ENCODE data around the gene SYT6.
"Not testable (repeated sequence)": the region's sequence is repeated elsewhere in the genome, so short reads cannot be mapped to it uniquely, and the experiment has no call there.

SYT6 gene

GRCh38 chr1:114065671-114066070 lies 88.0 kb downstream of the SYT6 start:
- not testable (repeated sequence) for H3K79me2 ChIP-seq; H3K9me3 ChIP-seq (ENCODE audit: control insufficient read depth, low read length); H3K36me3 ChIP-seq (ENCODE audit: control insufficient read depth, insufficient read depth, low read length); H3K27me3 ChIP-seq (ENCODE audit: control insufficient read depth, insufficient read depth, low read length); H3K4me2 ChIP-seq (ENCODE audit: low read length); H2AFZ ChIP-seq; H3K4me1 ChIP-seq; H3K9ac ChIP-seq; H3K27ac ChIP-seq; H3K4me3 ChIP-seq (ENCODE audit: low read depth, low read length)

- TF ChIP-seq, protein P1, sequence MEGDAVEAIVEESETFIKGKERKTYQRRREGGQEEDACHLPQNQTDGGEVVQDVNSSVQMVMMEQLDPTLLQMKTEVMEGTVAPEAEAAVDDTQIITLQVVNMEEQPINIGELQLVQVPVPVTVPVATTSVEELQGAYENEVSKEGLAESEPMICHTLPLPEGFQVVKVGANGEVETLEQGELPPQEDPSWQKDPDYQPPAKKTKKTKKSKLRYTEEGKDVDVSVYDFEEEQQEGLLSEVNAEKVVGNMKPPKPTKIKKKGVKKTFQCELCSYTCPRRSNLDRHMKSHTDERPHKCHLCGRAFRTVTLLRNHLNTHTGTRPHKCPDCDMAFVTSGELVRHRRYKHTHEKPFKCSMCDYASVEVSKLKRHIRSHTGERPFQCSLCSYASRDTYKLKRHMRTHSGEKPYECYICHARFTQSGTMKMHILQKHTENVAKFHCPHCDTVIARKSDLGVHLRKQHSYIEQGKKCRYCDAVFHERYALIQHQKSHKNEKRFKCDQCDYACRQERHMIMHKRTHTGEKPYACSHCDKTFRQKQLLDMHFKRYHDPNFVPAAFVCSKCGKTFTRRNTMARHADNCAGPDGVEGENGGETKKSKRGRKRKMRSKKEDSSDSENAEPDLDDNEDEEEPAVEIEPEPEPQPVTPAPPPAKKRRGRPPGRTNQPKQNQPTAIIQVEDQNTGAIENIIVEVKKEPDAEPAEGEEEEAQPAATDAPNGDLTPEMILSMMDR (IDR thresholded peaks at IDR 0.05), result no peak
- Histone ChIP-seq H3K4me3 (ENCODE audit: low read depth, low read length) (no peak overlapping the region), H3K27me3 (ENCODE audit: control insufficient read depth, insufficient read depth, low read length) (no peaks in the 10 kb centered on the region), H3K4me1 (no peaks in the 10 kb centered on the region), H2AFZ (no peak overlapping the region), H3K36me3 (ENCODE audit: control insufficient read depth, insufficient read depth, low read length) (no peaks in the 10 kb centered on the region), H3K27ac (no peak overlapping the region), H3K9ac (no peak overlapping the region), H3K9me3 (ENCODE audit: control insufficient read depth, low read length) (no peaks in the 10 kb centered on the region), H3K4me2 (ENCODE audit: low read length) (no peak overlapping the region), H3K79me2 (no peaks in the 10 kb centered on the region)
Measured at GRCh38 chr1:114063544-114063943, 90.1 kb downstream of the SYT6 start.

- Histone ChIP-seq H3K9me3 (ENCODE audit: control insufficient read depth, low read length) (no peaks in the 10 kb centered on the region), H3K4me1 (no peaks in the 10 kb centered on the region), H3K27me3 (ENCODE audit: control insufficient read depth, insufficient read depth, low read length) (no peaks in the 10 kb centered on the region), H3K27ac (no peak overlapping the region), H3K79me2 (no peaks in the 10 kb centered on the region), H3K4me2 (ENCODE audit: low read length) (no peak overlapping the region), H3K9ac (no peak overlapping the region), H3K4me3 (ENCODE audit: low read depth, low read length) (no peak overlapping the region), H3K36me3 (ENCODE audit: control insufficient read depth, insufficient read depth, low read length) (no peaks in the 10 kb centered on the region), H2AFZ (no peak overlapping the region)
- TF ChIP-seq, protein P1 (IDR thresholded peaks at IDR 0.05), result no peak
Measured at GRCh38 chr1:114062477-114063099, 91.1 kb downstream of the SYT6 start.

GRCh38 chr1:114061121-114061830 lies 92.4 kb downstream of the SYT6 start:
- H3K9me3 ChIP-seq (ENCODE audit: control insufficient read depth, low read length), result no peaks in the 10 kb centered on the region
- H3K27me3 ChIP-seq (ENCODE audit: control insufficient read depth, insufficient read depth, low read length), result no peaks in the 10 kb centered on the region
- H3K4me2 ChIP-seq (ENCODE audit: low read length), result no peak overlapping the region
- H3K79me2 ChIP-seq, result no peaks in the 10 kb centered on the region
- no peaks in the 10 kb centered on the region for H3K4me1 ChIP-seq
- H3K9ac ChIP-seq, result no peak overlapping the region
- H3K27ac ChIP-seq, result no peak overlapping the region
- no peak overlapping the region for H2AFZ ChIP-seq
- TF ChIP-seq, protein P1 (IDR thresholded peaks at IDR 0.05), result no peak
- no peaks in the 10 kb centered on the region for H3K36me3 ChIP-seq (ENCODE audit: control insufficient read depth, insufficient read depth, low read length)
- H3K4me3 ChIP-seq (ENCODE audit: low read depth, low read length), result no peak overlapping the region

DNA sequence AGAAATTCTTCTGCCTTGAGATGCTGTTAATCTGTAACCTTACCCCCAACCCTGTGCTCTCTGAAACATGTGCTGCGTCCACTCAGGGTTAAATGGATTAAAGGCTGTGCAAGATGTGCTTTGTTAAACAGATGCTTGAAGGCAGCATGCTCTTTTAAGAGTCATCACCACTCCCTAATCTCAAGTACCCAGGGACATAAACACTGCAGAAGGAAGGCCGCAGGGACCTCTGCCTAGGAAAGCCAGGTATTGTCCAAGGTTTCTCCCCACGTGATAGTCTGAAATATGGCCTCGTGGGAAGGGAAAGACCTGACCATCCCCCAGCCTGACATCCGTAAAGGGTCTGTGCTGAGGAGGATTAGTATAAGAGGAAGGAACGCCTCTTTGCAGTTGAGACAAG lies 95.4 kb downstream of the SYT6 start:
- not testable (repeated sequence) for H3K4me2 ChIP-seq (ENCODE audit: low read length); H2AFZ ChIP-seq; H3K27ac ChIP-seq; H3K4me1 ChIP-seq; H3K4me3 ChIP-seq (ENCODE audit: low read depth, low read length); H3K79me2 ChIP-seq; H3K27me3 ChIP-seq (ENCODE audit: control insufficient read depth, insufficient read depth, low read length); H3K9me3 ChIP-seq (ENCODE audit: control insufficient read depth, low read length); H3K36me3 ChIP-seq (ENCODE audit: control insufficient read depth, insufficient read depth, low read length); H3K9ac ChIP-seq

All from parathyroid adenoma (tissue), 2 donors.